ENCODE measurements around the gene CNN2.

The CNN2 gene

GRCh38 chr19:1081301-1082164 lies 55.1 kb downstream of the CNN2 start:
- no peak for DNase-seq (ENCODE audit: low read depth in 3 of 3)

GRCh38 chr19:1082165-1082927 lies 55.9 kb downstream of the CNN2 start:
- peak in 2 of 3 donors; percentile 85 to 86 for DNase-seq (ENCODE audit: low read depth in 3 of 3)

DNA sequence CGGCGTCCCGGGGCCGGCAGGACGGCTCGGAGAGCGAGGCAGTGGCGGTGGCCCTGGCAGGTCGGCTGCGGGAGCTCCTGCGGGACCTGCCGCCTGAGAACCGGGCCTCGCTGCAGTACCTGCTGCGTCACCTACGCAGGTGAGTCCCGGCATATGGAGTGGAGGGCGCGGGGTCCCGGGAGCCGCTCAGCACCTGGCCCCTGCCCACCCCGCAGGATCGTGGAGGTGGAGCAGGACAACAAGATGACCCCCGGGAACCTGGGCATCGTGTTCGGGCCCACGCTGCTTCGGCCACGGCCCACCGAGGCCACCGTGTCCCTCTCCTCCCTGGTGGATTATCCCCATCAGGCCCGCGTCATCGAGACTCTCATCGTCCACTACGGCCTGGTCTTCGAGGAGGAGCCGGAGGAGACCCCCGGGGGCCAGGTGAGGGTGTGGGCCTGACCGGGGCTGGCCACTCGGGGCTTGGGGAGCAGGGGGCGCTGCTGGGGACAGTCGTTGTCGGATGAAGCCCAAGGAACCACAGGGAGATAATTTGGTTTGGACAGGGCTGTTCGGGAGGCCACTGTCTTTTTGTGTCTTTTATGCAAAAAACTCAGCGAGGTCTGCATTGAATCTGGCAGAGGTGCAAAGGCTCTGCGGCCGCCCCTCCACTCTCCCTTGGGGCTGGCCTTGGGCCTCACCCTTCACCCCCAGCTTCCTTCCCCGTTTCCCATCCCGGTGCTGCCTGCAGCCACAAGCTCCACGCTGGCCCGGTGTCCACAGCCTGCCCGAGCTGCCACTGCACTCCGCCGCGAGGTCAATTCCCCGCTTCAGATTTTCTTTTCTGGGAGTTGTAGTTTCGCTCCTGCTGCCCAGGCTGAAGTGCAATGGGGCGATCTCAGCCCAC lies 56.8 kb downstream of the CNN2 start:
- DNase-seq (ENCODE audit: low read depth in 3 of 3) = no peak

- no peak for DNase-seq (ENCODE audit: low read depth in 3 of 3)
Measured at GRCh38 chr19:1084024-1084868, 57.8 kb downstream of the CNN2 start.

- DNase-seq (ENCODE audit: low read depth in 3 of 3) = no peak
Measured at GRCh38 chr19:1085053-1085658, 58.7 kb downstream of the CNN2 start.

DNA sequence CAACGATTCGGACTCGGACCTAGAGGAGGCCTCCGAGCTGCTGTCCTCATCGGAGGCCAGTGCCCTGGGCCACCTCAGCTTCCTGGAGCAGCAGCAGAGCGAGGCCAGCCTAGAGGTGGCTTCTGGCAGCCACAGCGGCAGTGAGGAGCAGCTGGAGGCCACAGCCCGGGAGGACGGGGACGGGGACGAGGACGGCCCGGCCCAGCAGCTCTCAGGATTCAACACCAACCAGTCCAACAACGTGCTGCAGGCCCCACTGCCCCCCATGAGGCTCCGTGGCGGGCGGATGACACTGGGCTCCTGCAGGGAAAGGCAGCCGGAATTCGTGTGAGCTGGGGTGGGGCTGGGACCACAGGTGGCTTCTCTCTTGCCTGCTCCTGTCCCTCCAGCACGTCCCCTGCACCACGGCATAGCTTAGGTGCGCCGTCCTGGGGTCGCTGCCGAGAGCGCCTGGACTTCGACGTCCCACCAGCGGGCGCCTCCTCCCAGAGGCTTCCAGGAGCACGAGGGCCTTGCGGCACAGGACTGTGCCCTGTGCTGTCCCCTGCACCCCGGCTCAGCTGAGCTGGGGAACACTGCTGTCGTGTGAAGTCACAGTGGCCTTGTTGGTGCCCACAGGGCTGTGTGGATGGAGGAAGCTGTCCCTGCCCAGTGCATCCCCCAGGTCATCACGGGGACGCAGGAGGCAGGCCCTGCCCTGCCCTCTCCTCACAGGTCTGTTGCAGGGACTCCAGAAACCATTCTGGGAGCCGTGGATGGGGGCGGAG lies 59.5 kb downstream of the CNN2 start:
- DNase-seq (ENCODE audit: low read depth in 3 of 3) = no peak

DNA sequence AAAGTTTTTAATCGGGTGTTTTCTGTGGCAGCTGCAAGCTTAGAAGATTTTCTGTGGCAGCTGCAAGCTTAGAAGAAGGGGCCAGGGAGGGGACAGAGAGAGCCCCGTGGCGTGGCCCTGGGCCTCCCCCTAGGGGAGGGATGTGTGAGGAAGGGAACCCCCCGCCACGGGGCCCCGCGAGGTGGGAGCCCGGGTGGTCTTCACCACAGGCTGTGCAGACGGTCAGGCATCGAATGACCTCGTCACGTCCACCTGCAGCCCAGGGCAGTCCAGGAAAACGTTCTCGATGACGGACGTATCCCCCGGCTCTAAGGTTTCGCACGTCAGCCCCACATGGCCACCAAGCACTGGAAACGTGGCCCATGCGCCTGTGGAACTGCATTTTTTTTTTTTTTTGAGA lies 60.2 kb downstream of the CNN2 start:
- DNase-seq (ENCODE audit: low read depth in 3 of 3) = no peak

GRCh38 chr19:1087813-1088415 lies 61.5 kb downstream of the CNN2 start:
- no peak for DNase-seq (ENCODE audit: low read depth in 3 of 3)

DNA sequence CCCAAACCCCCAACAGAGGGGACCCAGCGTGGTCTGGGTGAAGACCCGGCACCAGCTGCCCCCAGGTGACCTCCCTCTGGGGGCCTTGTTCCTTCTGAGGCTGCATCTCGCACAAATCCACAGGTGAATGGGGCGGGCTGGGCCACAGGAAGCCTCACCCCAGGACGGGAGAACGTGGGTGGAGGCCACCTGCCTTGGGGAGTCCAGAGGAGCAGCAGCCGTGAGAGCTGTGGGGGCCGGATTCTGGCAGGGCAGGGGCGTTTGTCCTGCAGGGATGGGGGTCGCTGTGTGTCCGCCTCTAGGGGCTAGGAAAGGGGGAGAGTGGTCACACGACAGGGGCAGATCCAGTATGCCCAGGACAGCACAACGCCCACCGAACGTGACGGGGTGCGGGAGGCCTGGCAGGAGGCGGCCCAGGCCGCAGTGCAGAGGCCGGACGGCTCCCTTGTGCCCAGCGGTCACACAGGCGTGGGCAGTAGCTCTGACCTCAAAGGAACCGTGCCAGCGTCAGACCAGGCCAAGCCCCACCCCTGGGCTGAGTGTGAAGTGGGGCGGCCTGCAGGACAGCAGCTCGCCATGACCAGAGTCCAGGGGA lies 62.1 kb downstream of the CNN2 start:
- DNase-seq (ENCODE audit: low read depth in 3 of 3) = no peak

Data from stimulated activated CD4-positive, alpha-beta T cell treated with anti-CD3 and anti-CD28 coated beads, TNF-alpha, amount 100 ng/mL, for 48 hours (primary cell).